Stimulated activated CD4-positive, alpha-beta T cell treated with anti-CD3 and anti-CD28 coated beads, Interleukin-1b, Interleukin-23, amount 100 ng/mL, for 4 hours (primary cell): ENCODE measurements around the gene RDX.

ENCODE experiments used
- DNase-seq, 2 donors: peaks; one replicate each; pipeline ENCODE4 v3.0.0-alpha.2; 2020; ENCODE audit warnings: low read depth in 2 of 2

RDX gene

DNA sequence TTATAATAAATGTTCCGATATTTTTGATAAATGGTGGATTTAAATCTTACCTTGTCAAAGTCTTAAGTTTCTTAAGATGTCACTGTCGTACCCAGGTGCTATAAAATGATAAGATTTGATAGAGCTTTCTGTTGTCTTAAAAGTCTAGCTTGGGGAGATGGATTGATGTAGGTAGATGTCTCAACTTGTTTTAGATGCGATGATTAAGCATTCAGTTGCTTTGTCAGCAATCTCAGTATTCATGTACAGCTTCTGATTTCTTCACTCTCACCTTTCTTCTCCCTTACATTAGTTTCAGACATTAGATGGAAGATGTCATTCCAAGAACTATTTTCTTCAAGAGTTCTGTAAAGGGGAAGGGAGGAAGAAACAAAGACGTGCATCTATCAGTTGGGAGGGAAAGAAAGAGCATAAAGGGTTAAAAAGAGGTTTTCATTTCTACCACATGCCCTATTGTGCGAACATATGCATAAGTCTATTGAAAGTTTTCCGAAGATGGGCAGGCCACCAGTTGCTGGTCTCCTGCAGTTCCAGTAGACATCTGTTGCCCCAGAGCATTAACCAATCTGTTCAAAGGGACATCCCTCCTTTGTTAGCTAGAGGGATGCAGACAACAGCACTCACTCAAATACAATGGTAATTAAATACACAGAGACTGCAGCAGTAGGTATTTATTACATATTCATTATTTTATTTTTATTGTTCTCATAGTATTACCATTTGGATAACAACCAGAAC lies 164.9 kb downstream of the RDX start:
- no peak for DNase-seq

DNA sequence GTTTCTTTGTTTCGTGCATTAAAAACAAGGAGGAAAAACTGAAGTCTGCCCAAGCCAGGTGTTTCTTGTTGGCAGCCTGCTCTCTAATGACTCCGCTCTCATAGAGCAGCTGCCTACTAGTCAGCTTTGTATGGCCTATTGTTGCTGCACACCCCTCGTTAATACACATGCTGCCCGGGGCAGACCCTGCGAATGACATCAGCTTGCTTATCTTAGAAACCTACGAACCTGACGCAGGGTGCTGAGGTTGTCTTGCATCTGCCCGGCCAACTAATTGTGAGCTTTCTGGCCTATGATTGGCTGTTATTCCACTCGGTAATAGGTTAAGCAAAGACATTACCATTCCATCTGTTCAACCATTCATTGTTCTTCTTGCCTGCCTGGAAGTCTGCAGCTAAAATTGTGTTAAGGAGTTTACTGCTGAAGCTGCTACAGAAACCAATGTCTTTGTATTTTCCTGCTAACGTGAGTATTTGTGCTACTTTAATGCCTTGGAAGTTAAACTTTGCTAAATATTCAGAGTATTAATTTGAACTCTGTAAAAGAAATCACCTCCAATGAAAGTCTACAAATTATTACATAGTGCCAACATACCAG lies 165.7 kb downstream of the RDX start:
- DNase-seq, result no peak

DNA sequence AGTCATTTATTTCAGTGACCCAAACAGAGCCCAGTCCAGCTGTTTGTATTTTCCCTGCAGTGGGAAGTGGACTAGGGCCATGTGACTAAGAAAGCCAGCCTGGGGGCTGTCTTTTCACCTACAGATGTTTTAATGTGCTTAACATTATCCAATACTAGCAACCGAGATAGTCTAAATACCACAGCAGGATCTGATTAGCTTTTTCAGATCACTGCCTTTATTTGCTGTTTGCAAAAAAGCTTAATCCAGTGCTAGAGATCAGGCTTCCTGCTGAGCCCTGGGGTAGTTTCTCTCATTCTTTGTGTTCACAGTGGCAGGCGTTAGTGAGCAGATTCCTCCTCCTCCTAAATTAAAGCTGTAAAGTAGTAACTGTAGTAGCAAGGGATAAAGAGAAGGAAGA lies 168.3 kb downstream of the RDX start:
- DNase-seq, result no peak

DNA sequence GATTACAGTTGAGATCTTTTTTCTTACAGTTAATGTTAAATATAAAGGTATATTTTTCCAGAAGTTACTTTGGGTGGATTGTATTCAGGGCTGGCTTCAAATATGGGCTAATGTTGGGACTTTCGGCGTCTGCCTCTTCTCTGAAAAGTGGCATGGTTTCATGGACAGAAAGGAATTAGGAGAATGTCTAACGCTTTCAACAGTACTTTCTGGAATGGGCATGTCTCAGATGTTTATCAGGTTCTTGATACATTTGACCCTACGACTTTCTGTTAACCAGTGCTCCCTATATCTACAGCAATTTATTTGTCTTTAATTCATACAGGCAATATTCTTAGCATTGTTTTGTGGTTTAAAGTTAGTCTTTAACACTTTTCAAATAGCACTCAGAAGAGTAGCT lies 169.5 kb downstream of the RDX start:
- no peak for DNase-seq

DNA sequence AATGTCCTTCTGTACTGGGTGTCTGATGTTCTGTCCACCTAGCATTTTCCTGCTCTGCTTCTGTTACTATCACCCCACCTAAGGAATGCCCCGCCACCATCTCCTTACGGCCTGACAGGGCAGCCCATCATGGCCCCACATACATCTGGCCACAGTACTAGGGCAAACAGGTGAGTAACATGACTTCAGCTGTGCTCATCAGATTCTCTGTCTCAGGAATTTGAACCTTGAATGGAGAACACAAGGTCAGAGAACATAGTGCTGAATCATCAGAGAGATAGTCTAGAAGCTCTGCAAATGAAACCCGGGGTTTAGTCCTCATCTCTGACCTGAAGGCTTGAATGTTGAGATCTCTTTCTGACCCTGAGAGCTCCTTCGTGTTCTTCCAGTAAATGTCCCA lies 170.8 kb downstream of the RDX start:
- DNase-seq, result no peak
